K562 (cell line): ENCODE results near the gene TBC1D1. TPM values are rescaled to one million over a fixed set of nuclear protein-coding genes. Genes with fewer than 3 reads are reported as not detected.

ENCODE experiments used
- ARID2 ChIP-seq: fragments of 450-650 bp; IDR thresholded peaks from 2 replicates; pipeline ENCODE4 v1.6.1; 2017; ENCODE audit warnings: antibody characterized with exemption, mild to moderate bottlenecking
- CREB3 ChIP-seq: fragments of 450-650 bp; conservative IDR thresholded peaks from 2 replicates; pipeline ENCODE4 v1.6.1; 2016; ENCODE audit warnings: missing genetic modification characterization, low read depth, mild to moderate bottlenecking, missing compliant biosample characterization, moderate library complexity
- DIDO1 ChIP-seq: fragments of 450-650 bp; IDR thresholded peaks from 2 replicates; pipeline ENCODE4 v1.6.1; 2016; ENCODE audit warnings: low read depth, missing biosample characterization, missing genetic modification characterization
- MAFG ChIP-seq: fragments of 450-650 bp; conservative IDR thresholded peaks from 2 replicates; pipeline ENCODE4 v1.6.1; 2016; ENCODE audit warnings: missing genetic modification characterization, missing compliant biosample characterization
- SRF ChIP-seq, 2 experiments: fragments of 250-450, 450-650 bp in 1 of 2; sonication (Bioruptor Pico) in 1 of 2; sonication (generic) in 1 of 2; formaldehyde crosslinking; IDR thresholded peaks; 2 replicates each; pipeline versions ENCODE4 v1.5.0 to v1.5.1; 2020 to 2022; ENCODE audit warnings: mild to moderate bottlenecking in 1 of 2, missing genetic modification reagents in 1 of 2
- THAP12 ChIP-seq: fragments of 250-450 bp; sonication (Bioruptor Pico); IDR thresholded peaks from 2 replicates; pipeline ENCODE4 v1.9.0; 2021; ENCODE audit warnings: mild to moderate bottlenecking, inconsistent platforms
- YY1 ChIP-seq, 3 experiments: IDR thresholded peaks; 2 replicates each; pipeline ENCODE4 v1.6.1; 2011; ENCODE audit warnings: low read length in 2 of 3, mild to moderate bottlenecking in 2 of 3, moderate library complexity in 2 of 3, borderline replicate concordance in 1 of 3, control low read depth in 1 of 3, low read depth in 1 of 3; ENCODE audit not compliant: insufficient read depth in 3 of 3, insufficient replicate concordance in 2 of 3, control insufficient read depth in 1 of 3, insufficient read length in 1 of 3; ENCODE audit errors: extremely low read depth in 1 of 3
- polyA plus RNA-seq, 8 experiments: library from polyadenylated mRNA; depleted of rRNA in 4 of 8; stranded (reverse) in 5 of 8; unstranded in 3 of 8; fragments of >200 nt; fragmentation: Nextera tagmentation in 2 of 8; fragmentation: Illumina TruSeq in 1 of 8; extraction: Ambion mirVana in 2 of 8; extraction: Trizol in 1 of 8; gene quantifications; 2 replicates each; pipeline versions ENCODE4 v1.2.1 to v1.2.3, GENCODE V29; 2011 to 2014; ENCODE audit warnings: inconsistent platforms in 1 of 8, missing spikeins in 1 of 8
- total RNA-seq, 7 experiments: library from RNA; depleted of rRNA in 6 of 7; stranded (reverse); fragments of >200 nt in 6 of 7; fragmentation: Illumina TruSeq in 2 of 7; extraction: Trizol in 2 of 7; gene quantifications; 2 replicates each; pipeline versions ENCODE4 v1.2.1 to v1.2.3, GENCODE V29; 2011 to 2021; ENCODE audit warnings: low replicate concordance in 1 of 7
- TF ChIP-seq, protein P1 (sequence below): fragments of 450-650 bp; IDR thresholded peaks from 2 replicates; pipeline ENCODE4 v1.6.1; 2014; ENCODE audit warnings: low read depth, mild to moderate bottlenecking, moderate library complexity, borderline replicate concordance
- TF ChIP-seq, protein P2 (sequence below), 3 experiments: IDR thresholded peaks in 2 of 3; conservative IDR thresholded peaks in 1 of 3; 2 replicates each; pipeline ENCODE4 v1.5.1; 2011 to 2012; ENCODE audit warnings: low read length in 3 of 3, mild to moderate bottlenecking in 3 of 3, control low read depth in 2 of 3, improper control_type of control experiment in 1 of 3, inconsistent platforms in 1 of 3, low read depth in 1 of 3, mixed read lengths in 1 of 3, moderate library complexity in 1 of 3; ENCODE audit not compliant: insufficient read depth in 2 of 3

The TBC1D1 gene
- total and polyA plus RNA-seq, 9 of the 15 experiments (the other 6 are each of a cell fraction or from before 2014, with no cell fraction given): 0.59 to 14.2 (median 8.8) TPM

DNA sequence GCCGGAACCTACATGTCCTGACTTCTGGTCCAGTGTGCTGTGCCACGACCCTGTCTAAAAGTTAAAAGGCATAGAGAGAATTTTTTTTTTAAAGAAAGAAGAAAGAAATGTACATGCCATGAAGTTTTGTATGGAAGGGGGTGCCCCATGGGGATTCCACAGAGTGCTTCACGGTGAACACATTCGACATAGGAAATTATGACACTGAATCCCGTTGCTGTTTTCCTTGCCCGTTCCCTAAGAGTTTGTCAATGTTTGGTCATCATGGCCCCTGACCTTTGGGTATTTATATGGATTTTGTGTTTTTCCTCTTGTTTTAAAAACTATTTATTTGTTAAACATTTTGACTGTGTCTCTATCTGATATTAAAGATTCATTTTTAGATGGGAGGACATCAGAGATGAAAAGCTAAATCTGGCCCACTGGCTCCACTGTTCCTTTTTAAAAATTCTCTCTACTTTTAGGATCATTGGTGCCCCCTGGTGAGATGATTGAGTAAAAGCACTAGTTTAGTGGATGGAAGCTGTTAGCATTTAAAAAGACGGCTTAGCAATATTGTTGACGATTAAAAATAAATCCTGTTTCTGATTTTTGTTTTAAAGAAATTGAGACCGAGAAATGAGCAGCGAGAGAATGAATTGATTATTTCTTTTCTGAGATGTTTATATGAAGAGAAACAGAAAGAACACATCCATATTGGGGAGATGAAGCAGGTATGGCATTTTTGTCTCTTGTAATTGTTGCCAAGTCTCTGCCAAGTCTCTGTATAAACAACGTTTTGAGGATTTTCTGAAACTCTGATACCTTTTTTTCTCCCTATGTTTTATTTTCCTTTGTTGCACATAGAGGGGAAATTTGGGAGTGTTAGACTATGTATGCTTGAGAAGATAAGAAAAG lies 144.3 kb downstream of the TBC1D1 start (continued):
- TF ChIP-seq THAP12 (CRISPR knock-in tag) (no peak), SRF (CRISPR knock-in tag; IDR thresholded peaks at IDR 0.05) (no peak), YY1 (IDR thresholded peaks at IDR 0.05; ENCODE audit: borderline replicate concordance in 1 of 3, control insufficient read depth in 1 of 3, extremely low read depth in 1 of 3, insufficient read depth in 3 of 3, insufficient read length in 1 of 3, insufficient replicate concordance in 2 of 3, low read depth in 1 of 3, low read length in 2 of 3) (no peak), MAFG (tag) (no peak), ARID2 (0 out of 2 replicates have a peak, but pooled peaks have one; percentile 22), CREB3 (tag) (no peak), DIDO1 (tag) (no peak)
- TF ChIP-seq, protein P1, sequence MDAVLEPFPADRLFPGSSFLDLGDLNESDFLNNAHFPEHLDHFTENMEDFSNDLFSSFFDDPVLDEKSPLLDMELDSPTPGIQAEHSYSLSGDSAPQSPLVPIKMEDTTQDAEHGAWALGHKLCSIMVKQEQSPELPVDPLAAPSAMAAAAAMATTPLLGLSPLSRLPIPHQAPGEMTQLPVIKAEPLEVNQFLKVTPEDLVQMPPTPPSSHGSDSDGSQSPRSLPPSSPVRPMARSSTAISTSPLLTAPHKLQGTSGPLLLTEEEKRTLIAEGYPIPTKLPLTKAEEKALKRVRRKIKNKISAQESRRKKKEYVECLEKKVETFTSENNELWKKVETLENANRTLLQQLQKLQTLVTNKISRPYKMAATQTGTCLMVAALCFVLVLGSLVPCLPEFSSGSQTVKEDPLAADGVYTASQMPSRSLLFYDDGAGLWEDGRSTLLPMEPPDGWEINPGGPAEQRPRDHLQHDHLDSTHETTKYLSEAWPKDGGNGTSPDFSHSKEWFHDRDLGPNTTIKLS: no peak
- TF ChIP-seq, protein P2, sequence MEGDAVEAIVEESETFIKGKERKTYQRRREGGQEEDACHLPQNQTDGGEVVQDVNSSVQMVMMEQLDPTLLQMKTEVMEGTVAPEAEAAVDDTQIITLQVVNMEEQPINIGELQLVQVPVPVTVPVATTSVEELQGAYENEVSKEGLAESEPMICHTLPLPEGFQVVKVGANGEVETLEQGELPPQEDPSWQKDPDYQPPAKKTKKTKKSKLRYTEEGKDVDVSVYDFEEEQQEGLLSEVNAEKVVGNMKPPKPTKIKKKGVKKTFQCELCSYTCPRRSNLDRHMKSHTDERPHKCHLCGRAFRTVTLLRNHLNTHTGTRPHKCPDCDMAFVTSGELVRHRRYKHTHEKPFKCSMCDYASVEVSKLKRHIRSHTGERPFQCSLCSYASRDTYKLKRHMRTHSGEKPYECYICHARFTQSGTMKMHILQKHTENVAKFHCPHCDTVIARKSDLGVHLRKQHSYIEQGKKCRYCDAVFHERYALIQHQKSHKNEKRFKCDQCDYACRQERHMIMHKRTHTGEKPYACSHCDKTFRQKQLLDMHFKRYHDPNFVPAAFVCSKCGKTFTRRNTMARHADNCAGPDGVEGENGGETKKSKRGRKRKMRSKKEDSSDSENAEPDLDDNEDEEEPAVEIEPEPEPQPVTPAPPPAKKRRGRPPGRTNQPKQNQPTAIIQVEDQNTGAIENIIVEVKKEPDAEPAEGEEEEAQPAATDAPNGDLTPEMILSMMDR (IDR thresholded peaks at IDR 0.05 in 2 of 3, conservative IDR thresholded peaks at IDR 0.05 in 1 of 3; ENCODE audit: insufficient read depth in 2 of 3, low read depth in 1 of 3, low read length in 3 of 3): peak; percentile 44 to 73 (median 50); a peak in 4 of 6 replicates
